Measurements from ENCODE around the gene RBPMS2.
"Not testable (repeated sequence)": the region's sequence is repeated elsewhere in the genome, so short reads cannot be mapped to it uniquely, and the experiment has no call there.

Gene RBPMS2

DNA sequence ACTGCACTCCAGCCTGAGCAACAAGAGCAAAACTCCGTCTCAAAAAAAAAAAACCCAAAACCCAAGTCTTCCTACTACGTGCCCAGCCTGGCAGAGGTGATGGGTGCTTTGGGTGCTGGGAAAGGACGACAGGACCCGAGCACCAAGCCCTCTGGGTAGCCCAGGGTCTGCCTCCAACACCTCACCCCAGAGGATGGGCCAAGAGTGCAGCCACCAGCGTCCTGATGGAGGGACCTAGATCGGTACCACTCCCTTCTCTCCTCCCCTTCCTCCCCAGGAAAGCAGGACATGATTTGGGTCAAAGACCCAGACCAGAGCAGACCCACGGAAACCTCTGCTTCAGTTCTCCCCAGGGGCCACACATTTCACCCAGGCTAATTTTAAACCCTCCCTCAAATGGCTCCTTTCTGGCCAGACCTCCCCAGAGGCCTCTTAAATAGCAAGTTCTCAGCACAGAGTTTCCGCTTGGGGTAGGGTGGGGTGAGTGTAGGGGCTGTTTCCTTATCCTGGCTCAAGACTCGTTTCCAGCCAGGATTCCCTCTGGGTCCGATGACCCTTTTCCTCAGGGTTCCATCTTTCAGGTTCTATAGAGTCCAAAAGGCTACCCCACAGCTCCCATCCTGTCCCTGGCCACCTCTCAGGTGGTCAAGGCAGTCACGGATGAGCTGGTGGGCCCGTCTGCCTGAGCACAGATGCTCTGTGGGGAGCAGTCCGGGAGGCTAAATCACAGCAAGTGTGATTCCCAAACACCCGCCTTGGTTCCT is 20.5 kb downstream of the RBPMS2 start:
- no peak for DNase-seq (ENCODE audit: low read depth, low spot score)

DNA sequence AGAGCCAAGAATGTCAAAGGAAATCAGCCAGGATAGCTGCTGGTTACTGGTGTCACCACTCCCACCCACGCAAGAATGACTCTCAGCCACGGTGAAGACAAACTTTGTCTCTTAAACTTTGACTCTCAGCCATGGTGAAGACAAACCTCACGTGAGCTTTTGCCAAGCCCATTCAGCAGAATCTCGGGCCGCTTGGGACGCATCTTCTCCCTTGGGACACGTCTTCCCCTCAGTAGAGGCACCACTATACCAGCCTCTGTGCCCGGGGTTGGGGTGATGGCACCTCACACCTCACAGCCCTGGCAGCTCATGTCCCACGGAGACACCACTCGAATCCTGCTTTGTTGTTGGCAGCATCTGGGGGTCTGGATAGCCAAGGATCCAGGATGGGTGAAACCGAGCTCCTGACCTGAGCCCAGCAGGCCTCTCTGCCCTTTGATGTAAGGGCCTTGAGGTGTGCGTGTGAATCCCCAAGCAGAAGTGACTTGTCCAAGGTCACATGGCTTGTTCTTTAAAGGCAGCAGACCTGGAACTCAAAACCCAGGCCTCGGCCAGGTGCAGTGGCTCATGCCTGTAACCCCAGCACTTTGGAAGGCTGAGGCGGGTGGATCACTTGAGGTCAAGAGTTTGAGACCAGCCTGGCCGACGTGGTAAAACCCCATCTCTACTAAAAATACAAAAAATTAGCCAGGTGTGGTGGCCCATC is 21.8 kb downstream of the RBPMS2 start:
- DNase-seq (ENCODE audit: low read depth, low spot score), result no peak

DNA sequence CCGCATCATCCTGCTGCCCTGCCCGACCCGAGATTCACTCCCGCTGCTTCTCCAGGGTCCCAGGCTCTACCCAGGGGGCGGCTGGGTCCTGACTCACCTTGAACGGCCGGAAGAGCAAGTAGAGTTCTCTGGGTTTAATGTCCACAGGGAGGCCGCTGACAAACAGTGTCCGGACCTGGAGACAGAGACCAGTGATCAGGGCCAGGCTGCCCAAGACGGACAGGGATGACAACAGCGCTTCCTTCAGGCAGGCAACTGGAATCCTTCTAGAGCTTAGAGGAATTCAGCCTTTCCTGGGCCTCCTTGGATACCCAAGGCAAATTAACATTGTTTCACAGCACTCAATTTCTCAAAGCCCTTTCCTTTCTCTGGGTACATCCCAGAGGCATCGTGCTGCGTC is 23.9 kb downstream of the RBPMS2 start:
- no peak for DNase-seq (ENCODE audit: low read depth, low spot score)

DNA sequence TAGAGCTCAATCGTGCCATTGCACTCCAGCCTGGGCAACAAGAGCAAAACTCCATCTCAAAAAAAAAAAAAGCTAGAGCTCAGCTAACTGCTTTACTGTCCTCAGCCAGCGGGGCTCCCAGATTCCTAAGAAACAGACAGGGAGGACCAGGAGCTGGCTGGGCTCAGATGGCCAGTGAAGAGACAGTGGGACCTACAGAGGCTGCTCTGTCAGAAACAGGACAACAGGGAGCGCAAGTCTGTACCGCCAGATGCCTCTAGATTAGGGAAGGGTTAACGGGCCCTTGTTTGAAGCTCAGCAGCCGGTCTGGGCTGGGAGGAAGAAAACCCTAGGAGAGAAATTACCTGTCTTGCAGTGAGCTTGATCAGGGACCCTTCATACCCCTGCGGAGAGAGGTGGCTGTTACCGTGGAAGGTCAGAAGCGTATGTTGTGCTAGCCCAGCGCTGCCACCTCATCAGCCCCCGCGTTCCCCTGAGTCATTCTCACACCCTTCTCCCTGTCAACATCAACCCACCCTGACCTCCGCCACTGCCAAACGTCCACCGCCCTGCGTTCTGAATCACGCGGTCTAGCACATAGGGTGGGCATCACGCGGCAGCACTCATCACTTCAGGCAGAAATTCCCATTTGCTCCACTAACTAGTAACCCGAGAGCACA is 25.3 kb downstream of the RBPMS2 start:
- peak; percentile 52 for DNase-seq (ENCODE audit: low read depth, low spot score)

DNA sequence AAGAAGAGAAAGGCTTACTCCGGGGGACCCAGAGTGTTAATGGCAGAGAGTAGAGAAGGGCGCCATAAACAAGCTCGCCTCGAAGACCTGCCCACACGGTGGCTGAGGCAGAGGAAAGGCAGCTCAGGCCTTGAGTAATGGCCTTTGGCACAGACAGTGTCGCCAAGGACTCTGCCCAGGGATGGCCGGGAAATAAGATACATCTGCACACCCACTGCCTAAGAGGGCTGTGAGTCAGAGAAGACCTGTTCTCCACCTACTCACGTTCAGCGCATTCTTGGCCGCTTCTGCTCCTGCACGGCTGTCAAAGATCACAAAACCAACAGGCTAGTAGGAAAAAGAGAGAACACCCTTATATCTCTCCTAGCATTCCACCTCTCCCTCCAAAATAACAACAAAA is 26.2 kb downstream of the RBPMS2 start:
- DNase-seq (ENCODE audit: low read depth, low spot score), result no peak

DNA sequence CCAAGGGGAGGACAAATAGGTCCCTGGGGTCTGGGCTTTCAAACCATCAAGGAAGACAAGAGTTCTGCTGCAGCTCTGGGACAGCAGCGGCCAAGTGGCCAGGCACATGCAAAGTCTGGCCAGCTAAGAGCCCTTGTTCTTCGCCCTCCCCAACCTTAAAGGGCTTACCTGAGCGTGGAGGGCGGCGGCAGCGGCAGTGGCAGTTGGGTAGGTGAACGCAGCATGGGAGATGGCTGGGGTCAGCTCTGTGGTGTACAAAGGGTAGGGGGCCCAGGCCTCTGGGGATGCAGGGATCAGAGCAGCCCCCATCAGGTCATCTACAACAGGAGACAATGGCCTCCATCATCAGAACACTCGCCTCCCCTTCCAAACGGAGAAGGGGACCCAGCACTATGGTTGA is 27.1 kb downstream of the RBPMS2 start:
- no peak for DNase-seq (ENCODE audit: low read depth, low spot score)

DNA sequence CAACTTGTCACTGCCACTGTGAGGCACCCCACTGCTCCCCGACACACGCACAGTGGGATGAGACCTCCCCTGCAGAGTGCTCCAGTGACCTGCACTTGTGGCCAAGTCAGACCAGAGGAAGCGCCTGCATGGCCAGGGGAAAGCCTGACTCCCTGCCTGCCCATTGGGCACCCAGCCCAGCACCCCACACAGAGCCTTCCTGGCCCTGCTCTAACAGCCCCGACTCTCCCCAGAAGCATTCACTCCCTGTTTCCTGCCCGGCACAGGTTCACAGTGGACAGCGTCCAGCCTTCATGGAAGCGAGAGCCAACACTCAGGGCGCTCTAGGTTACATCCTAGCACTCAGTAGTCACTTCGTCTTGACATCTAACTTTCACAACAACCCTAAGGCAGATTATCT is 27.8 kb downstream of the RBPMS2 start:
- no peak for DNase-seq (ENCODE audit: low read depth, low spot score)

DNA sequence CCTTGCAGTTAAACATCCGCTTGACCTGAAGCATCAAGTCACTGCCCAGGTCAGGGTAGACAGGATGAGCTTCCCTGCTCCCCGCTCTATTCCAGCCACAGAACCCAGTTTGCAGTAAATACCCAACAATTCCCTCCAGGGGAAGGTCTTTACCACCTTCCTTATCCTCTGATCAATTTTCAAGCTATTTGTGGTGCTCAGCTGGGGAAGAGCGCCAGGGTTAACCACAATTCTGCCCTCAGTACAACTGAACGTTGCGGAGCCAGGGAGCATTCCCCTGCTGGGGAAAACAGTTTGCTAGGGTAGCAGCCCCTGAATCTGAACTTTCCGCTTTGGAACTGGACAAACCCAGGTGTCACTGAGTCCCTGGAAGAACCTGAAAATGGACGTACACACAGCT is 28.5 kb downstream of the RBPMS2 start:
- DNase-seq (ENCODE audit: low read depth, low spot score), result no peak

DNA sequence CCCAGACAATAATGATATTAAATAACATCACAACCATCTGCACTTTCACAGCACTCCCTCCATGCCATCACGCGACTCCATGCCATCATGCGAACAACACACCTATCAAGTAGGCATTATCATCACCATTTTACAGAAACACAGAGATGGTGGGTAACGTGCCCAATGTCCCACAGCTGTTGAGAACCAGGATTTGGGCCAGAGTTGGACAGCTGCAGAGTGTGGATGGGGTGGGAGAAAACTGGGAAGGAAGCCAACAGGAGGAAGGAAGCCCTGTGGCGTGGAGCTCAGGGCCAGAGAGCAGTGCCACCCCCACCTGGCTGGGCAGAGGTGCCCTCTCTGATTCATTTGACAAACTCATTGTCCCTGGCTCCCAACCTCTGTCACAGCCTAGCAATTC is 29.0 kb downstream of the RBPMS2 start:
- DNase-seq (ENCODE audit: low read depth, low spot score), result no peak

DNA sequence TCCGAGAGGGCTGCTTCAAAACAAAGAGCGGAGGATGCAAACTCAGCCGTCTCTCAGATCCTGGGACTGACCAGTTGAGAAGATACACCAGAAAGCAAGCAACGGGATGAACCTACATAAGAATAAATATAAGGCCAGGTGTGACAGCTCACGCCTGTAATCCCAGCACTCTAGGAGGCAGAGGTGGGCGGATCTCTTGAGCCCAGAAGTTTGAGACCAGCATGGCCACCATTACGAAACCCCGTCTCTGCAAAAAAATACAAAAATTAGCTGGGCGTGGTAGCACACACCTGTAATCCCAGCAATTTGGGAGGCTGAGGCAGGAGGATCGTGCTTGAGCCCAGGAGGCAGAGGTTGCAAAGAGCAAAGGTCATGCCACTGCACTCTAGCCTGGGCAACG is 31.7 kb downstream of the RBPMS2 start:
- DNase-seq (ENCODE audit: low read depth, low spot score), result no peak

DNA sequence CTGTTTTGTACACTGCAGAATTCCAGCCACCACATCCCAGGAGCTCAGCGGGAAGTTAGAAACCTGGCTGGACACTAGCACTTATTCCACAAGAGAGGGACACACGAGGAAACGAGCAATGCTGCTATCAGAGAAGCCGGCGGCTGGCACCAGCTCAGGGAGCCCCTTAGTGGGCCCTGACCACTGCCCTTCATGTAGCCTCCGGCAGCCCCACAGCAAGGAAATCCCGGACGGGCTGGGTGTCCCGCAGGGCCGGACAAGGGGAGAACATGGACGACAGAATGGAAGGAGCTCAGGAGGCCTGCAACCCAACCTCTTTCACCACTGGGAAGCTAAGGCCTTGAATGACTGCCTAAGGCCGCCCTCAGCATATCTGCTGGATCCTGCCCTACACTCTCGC is 32.5 kb downstream of the RBPMS2 start:
- no peak for DNase-seq (ENCODE audit: low read depth, low spot score)

DNA sequence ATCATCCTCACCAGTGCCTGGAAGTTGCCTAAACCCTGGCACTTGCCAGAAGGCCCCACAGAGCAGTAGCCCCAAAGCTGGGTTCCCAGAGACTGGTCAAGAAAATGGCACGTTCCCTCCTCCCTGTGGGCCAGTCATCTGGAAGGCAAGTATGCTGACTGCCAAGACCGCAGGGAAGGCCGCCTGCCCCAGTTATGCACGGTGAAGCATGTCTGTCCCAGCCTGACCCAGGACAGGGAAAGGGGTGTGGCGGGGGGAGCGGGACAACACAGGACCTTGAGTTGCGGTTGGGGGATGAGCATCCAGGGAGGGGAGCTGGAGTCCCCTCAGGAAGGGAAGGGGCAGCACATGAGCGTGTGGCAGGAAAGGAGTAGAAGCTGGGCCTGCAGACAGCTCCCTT is 33.0 kb downstream of the RBPMS2 start:
- DNase-seq (ENCODE audit: low read depth, low spot score), result no peak

DNA sequence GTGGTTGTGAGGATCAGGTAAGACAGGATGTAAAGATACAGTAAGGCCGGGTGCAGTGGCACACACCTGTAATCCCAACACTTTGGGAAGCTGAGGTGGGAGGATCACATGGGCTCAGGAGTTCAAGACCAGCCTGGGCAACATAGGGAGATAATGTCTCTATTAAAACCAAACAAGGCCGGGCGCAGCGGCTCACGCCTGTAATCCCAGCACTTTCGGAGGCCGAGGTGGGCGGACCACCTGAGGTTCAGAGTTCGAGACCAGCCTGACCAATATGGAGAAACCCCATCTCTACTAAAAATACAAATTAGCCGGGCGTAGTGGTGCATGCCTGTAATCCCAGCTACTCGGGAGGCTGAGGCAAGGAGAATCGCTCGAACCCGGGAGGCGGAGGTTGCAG is 33.7 kb downstream of the RBPMS2 start:
- DNase-seq (ENCODE audit: low read depth, low spot score), result not testable (repeated sequence)

DNA sequence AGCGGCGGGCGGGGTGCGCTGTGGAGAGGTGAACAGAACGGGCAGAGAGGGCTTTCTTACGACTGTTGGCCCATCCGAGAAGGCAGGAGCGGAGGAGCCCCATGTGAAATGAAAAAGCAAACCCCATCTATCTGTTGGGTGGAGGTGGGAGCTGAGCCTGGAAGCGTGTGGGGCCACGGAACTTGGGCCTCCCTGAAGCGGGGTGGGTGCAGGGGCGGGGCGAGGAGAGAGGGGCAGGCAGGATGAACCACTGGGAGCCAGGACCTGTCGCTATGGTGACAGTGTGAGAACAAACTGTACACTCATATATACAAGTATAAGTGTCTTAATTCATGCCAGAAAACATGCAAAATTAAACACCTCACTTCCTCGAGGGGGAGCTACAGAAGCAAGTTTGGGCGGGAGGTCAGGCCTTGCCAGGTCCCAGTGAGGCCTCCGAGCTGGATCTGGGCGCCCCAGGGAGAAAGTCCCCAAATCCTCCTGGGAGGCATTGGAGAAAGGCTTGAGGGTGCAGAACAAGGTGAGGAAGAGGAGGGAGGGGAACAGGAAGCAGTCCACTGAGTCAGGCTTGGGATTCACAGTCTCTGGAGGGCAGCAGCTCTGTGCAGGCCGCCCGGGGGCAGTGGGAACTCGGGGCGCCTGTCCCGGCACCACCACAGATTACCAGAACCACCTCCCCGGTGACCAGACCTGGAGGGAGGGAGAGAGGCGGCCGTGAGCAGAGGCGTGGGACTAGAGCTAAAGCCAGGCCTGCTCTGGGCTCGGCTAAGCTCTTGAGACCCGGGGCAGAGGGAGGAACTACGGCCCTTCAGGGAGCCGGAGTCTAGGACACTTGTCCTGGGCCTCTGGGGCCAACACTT is 34.8 kb downstream of the RBPMS2 start:
- DNase-seq (ENCODE audit: low read depth, low spot score), result no peak

DNA sequence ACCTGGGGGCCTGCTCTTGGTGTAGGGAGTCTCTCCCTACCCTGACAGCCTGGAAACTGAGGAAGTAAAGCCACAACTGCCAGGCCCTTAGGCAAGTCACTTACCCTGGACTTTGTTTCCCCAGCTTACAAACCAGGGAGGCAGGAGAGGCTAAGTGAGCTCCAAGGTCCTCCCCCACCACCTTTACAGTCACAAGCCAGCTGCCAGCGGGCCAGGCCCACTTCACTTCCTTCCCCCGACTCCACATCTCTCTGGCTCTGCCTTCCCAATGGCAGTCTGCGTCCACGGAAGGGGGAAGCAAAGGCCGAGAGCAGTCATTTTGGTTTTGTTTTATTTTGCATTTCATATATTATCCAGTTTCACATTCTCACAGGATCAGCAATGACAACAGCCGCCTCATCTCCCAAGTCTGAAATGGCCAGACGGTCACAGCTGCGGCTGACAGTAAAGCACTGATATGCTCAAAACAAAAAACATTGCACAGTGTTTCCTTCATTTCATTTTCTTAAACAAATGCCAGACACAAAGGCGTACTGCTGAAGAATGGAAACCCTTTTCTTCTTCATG is 35.7 kb downstream of the RBPMS2 start:
- DNase-seq (ENCODE audit: low read depth, low spot score), result no peak

DNA sequence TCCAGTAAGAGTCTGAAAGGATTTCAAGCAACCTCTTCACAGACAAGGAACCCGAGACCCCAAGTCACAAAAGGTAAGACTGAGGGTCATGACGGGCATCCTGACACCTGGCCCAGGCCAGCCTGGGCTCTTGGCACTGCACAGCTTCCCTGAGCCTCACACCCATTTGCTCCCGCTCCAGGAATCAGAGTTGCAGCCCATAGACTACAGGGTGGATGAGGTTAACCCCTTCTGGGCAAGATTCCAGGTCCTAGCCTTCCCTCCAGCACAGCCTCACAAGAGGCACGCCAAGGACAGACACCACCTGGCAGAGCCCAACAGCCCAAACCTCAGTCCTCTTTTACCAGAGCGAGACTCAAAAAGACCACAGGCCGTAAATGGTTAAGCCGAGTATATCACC is 36.2 kb downstream of the RBPMS2 start:
- DNase-seq (ENCODE audit: low read depth, low spot score), result no peak

DNA sequence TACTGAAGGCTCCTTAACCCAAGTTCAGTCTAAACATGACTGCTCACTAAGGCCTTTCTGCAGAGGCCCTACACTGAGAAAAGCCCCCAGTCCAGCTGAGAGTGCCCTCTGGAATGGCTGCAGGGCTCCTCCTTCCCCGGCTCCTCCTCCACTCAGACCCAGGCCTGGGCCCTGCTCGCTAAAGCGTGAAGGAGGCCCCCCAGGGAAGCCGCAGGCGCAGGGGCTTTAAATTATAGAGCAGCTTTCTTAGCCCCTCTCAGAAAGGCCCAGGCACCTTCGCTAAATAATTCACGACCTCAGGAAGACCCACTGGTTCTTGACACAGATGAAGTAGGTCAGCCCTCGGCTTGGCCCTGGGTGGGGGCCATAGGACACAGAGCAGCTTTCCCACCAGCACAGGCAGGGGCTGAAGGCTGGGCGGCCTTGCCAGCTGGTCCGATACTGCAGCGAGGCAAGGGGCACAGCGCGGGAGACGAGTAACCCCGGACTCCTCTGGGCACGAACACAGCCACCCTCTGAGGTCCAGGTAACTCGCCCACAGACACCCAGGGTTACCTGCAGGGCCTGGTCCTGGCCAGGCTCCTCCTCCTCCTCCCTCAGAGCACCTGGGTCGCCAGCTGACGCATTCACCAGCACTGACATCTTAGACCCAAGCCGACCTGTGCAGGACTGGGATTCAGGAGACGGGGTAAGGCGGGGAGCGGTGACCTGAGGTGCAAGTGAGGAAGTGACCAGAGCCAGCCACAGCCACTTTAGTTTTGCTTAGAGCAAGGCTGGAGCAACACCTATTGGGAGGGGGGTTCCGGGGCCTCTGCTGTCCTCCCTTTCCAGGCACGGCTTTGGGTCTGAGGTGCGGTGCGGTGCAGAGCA is 36.9 kb downstream of the RBPMS2 start:
- DNase-seq (ENCODE audit: low read depth, low spot score), result no peak

DNA sequence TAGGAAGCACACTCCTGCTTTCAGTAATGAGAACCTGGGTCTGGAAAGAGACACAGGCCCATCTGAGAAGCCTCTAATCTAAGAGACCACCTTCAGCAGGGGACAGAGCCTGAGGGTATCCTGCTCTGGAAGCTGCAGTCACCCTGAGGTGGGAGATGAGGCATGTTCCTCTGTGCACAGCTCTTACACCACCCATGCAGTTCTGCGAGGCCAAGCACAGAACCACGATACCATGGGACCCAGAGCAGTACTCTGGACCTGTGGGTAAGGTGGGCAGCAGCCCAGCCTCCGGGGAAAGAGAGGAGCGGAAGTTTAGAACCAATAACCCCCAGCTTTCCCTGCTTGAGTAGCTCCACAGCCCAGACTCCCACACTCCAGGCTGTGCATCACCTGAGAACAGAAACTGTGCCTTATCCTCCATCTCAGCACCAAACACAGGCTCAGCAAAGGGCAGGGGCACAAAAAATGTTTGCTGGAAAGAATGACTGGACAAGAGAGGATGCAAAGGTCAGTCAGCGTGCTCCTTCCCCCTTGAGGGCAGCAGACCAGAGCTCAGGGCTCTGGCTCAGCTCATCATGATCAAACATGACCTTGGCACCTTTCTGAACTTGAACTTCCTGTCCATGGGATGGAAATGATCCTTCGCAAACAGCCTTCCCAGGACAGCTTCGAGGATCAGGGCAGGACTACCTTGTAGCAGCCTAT is 43.1 kb downstream of the RBPMS2 start:
- no peak for DNase-seq (ENCODE audit: low read depth, low spot score)

DNA sequence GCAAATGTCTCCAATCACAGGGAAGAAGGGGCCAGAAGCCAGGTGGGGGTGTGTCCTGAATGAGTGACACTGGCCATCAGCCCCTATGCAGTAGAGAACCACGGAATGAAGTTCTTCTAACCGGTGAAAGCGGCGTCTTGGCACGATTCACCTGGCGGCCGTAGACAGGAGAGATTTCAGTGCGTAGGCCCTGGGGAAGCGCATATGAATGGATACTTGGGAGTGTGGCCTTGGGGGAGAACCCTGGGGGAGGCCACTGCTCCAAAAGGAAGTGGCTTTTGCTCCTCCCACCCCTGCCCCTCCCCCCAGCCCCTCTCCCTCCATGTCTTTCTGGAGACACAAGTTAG is 43.6 kb downstream of the RBPMS2 start:
- peak; percentile 23 for DNase-seq (ENCODE audit: low read depth, low spot score)

All from iPS DF 19.7 (cell line).